PC-9 (cell line): ENCODE measurements around the gene MAP2K6. TPM values are rescaled to one million over a fixed set of nuclear protein-coding genes. Genes with fewer than 3 reads are reported as not detected.

Experiments
- BruUV-seq: library from RNA; stranded (reverse); fragments of 400-500 nt; replicated peaks from 2 replicates; lab custom pipeline; 2021; lab: Mats Ljungman, UMichigan
- CTCF ChIA-PET: fragments of 300-600 bp; sonication (Branson Sonifier 250); formaldehyde crosslinking; loops from one replicate; lab custom pipeline; 2022; ENCODE audit warnings: antibody characterized with exemption; lab: Charles Lee
- POLR2A ChIA-PET: fragments of 300-600 bp; sonication (Branson Sonifier 250); formaldehyde crosslinking; loops from one replicate; lab custom pipeline; 2022; ENCODE audit warnings: antibody characterized with exemption; ENCODE audit not compliant: unreplicated experiment; lab: Charles Lee
- DNase-seq, 2 experiments: peaks; one replicate each; pipeline versions ENCODE4 v3.0.0 to v3.0.0-alpha.2; 2015 to 2022; ENCODE audit warnings: mixed read lengths in 1 of 2
- H2AFZ ChIP-seq: fragments of 200-600 bp; sonication (generic); 2 replicates; pipeline ENCODE4 v1.8.1; 2017; ENCODE audit warnings: antibody characterized with exemption
- H3F3A ChIP-seq: fragments of 200-600 bp; sonication (generic); 2 replicates; pipeline ENCODE4 v1.8.1; 2017; ENCODE audit warnings: antibody characterized with exemption, mild to moderate bottlenecking, low read depth; ENCODE audit not compliant: insufficient read depth
- H3K27ac ChIP-seq: fragments of 200-600 bp; sonication (generic); 2 replicates; pipeline ENCODE4 v1.6.1; 2016; ENCODE audit warnings: mixed run types
- H3K27me3 ChIP-seq: fragments of 200-600 bp; sonication (generic); 2 replicates; pipeline ENCODE4 v1.6.1; 2016; ENCODE audit warnings: low read depth, mixed run types; ENCODE audit not compliant: insufficient read depth
- H3K36me3 ChIP-seq: fragments of 200-600 bp; sonication (generic); 2 replicates; pipeline ENCODE4 v1.6.1; 2016; ENCODE audit warnings: low read depth, mixed run types
- H3K4me1 ChIP-seq: fragments of 200-600 bp; sonication (generic); replicated peaks from 2 replicates; pipeline ENCODE4 v1.6.1; 2016; ENCODE audit warnings: mixed run types; ENCODE audit not compliant: insufficient read depth
- H3K4me2 ChIP-seq: fragments of 200-600 bp; sonication (generic); 2 replicates; pipeline ENCODE4 v1.6.1; 2017; ENCODE audit warnings: mixed run types
- H3K4me3 ChIP-seq: fragments of 200-600 bp; sonication (generic); 2 replicates; pipeline ENCODE4 v1.6.1; 2016; ENCODE audit warnings: mixed run types
- H3K79me2 ChIP-seq: fragments of 200-600 bp; sonication (generic); 2 replicates; pipeline ENCODE4 v1.6.1; 2017; ENCODE audit warnings: low read depth, mixed run types
- H3K9me2 ChIP-seq: fragments of 200-600 bp; sonication (generic); 2 replicates; pipeline ENCODE4 v1.8.1; 2017; ENCODE audit warnings: mild to moderate bottlenecking; ENCODE audit not compliant: insufficient read depth
- H3K9me3 ChIP-seq: fragments of 200-600 bp; sonication (generic); 2 replicates; pipeline ENCODE4 v1.8.1; 2016; ENCODE audit warnings: low read depth; ENCODE audit not compliant: insufficient read depth
- H4K20me1 ChIP-seq: fragments of 200-600 bp; sonication (generic); 2 replicates; pipeline ENCODE4 v1.8.1; 2017; ENCODE audit not compliant: insufficient read depth
- EZH2 ChIP-seq: fragments of 200-600 bp; sonication (generic); IDR thresholded peaks from 2 replicates; pipeline ENCODE4 v1.8.0; 2017; ENCODE audit warnings: antibody characterized with exemption, low read depth
- intact Hi-C: fragments of 100-400 bp; cut with micrococcal nuclease; formaldehyde crosslinking; loops from one replicate; pipeline ENCODE4 v1.10.0; 2022; ENCODE audit not compliant: unreplicated experiment
- total RNA-seq: library from RNA; stranded (reverse); gene quantifications from 2 replicates; pipeline ENCODE4 v1.2.3, GENCODE V29; 2021
- TF ChIP-seq, protein P1 (sequence below): fragments of 200-600 bp; sonication (generic); conservative IDR thresholded peaks from 2 replicates; pipeline ENCODE4 v1.6.1; 2017; ENCODE audit warnings: mixed run types, antibody characterized with exemption, mild to moderate bottlenecking, moderate library complexity

The MAP2K6 gene
- total RNA-seq, 1 experiment from 2014 or later: 1.6 TPM

GRCh38 chr17:69560987-69561441, 146.5 kb downstream of the MAP2K6 start:
- intact Hi-C loops: loop anchor here (10.0 kb wide), 1 partner anchor 994 kb away; no protein-coding TSS in a partner anchor
- no peak for TF ChIP-seq EZH2
- TF ChIP-seq, protein P1, sequence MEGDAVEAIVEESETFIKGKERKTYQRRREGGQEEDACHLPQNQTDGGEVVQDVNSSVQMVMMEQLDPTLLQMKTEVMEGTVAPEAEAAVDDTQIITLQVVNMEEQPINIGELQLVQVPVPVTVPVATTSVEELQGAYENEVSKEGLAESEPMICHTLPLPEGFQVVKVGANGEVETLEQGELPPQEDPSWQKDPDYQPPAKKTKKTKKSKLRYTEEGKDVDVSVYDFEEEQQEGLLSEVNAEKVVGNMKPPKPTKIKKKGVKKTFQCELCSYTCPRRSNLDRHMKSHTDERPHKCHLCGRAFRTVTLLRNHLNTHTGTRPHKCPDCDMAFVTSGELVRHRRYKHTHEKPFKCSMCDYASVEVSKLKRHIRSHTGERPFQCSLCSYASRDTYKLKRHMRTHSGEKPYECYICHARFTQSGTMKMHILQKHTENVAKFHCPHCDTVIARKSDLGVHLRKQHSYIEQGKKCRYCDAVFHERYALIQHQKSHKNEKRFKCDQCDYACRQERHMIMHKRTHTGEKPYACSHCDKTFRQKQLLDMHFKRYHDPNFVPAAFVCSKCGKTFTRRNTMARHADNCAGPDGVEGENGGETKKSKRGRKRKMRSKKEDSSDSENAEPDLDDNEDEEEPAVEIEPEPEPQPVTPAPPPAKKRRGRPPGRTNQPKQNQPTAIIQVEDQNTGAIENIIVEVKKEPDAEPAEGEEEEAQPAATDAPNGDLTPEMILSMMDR: no peak
- no TSS peak for BruUV-seq
- Histone ChIP-seq H3K4me2 (no peak overlapping the region), H3K9me2 (no peaks in the 10 kb centered on the region), H3K4me1 (peaks cover 6% of the 10 kb centered on the region; the same call in 1 of the 2 replicates), H3K27me3 (no peaks in the 10 kb centered on the region), H2AFZ (no peak overlapping the region), H3K79me2 (no peaks in the 10 kb centered on the region), H3K36me3 (no peaks in the 10 kb centered on the region), H3K4me3 (no peak overlapping the region), H3K27ac (no peak overlapping the region), H4K20me1 (no peaks in the 10 kb centered on the region), H3K9me3 (no peaks in the 10 kb centered on the region), H3F3A (no peaks in the 10 kb centered on the region)
- DNase-seq: no peak
- CTCF ChIA-PET: no interaction called here
- POLR2A ChIA-PET: no interaction called here

DNA sequence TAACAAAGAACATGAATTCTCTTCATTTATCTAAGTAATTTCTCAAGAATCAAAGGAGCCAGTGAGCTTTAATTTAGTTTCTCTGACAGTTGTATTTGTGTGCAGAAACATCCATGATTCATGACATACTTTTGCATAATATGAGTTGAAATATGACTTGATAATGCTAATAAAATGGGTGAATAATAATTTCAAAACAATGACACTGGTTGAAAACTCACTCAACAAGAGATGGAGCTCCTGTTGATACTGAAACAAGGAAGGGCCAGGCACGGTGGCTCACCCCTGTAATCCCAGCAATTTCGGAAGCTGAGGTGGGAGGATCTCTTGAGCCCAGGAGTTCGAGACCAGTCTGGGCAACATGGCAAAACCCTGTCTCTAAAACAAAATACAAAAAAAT, 147.0 kb downstream of the MAP2K6 start:
- no peaks in the 10 kb centered on the region for H3F3A ChIP-seq
- no TSS peak for BruUV-seq
- H2AFZ ChIP-seq: no peak overlapping the region
- no peaks in the 10 kb centered on the region for H3K9me2 ChIP-seq
- H3K4me3 ChIP-seq: no peak overlapping the region
- H3K4me2 ChIP-seq: no peak overlapping the region
- H4K20me1 ChIP-seq: no peaks in the 10 kb centered on the region
- H3K27me3 ChIP-seq: no peaks in the 10 kb centered on the region
- POLR2A ChIA-PET: no interaction called here
- no peak for DNase-seq
- H3K36me3 ChIP-seq: no peaks in the 10 kb centered on the region
- no peak overlapping the region for H3K27ac ChIP-seq
- CTCF ChIA-PET: no interaction called here
- no peaks in the 10 kb centered on the region for H3K9me3 ChIP-seq
- TF ChIP-seq, protein P1: no peak
- no peak for TF ChIP-seq EZH2
- intact Hi-C loops: loop anchor here (10.0 kb wide), 1 partner anchor 993 kb away; no protein-coding TSS in a partner anchor
- H3K79me2 ChIP-seq: no peaks in the 10 kb centered on the region
- peaks cover 6% of the 10 kb centered on the region; the same call in 1 of the 2 replicates for H3K4me1 ChIP-seq

- TF ChIP-seq, protein P1: no peak
- no peak for TF ChIP-seq EZH2
- Histone ChIP-seq H3K4me3 (no peak overlapping the region), H3K27me3 (no peaks in the 10 kb centered on the region), H3K79me2 (no peaks in the 10 kb centered on the region), H3K9me2 (no peaks in the 10 kb centered on the region), H4K20me1 (no peaks in the 10 kb centered on the region), H3K27ac (no peak overlapping the region), H3K4me2 (no peak overlapping the region), H2AFZ (no peak overlapping the region), H3K36me3 (no peaks in the 10 kb centered on the region), H3K4me1 (no peaks in the 10 kb centered on the region), H3F3A (no peaks in the 10 kb centered on the region), H3K9me3 (no peaks in the 10 kb centered on the region)
- CTCF ChIA-PET: no interaction called here
- no peak for DNase-seq
- intact Hi-C loops: loop anchor here (10.0 kb wide), 1 partner anchor 989 kb away; no protein-coding TSS in a partner anchor
- BruUV-seq: no TSS peak
- POLR2A ChIA-PET: no interaction called here
Observed at GRCh38 chr17:69565447-69565846, 150.9 kb downstream of the MAP2K6 start.
